Pancreas (tissue), 10 donors: ENCODE data around the gene TTC6. TPM values are rescaled to one million over a fixed set of nuclear protein-coding genes. Genes with fewer than 3 reads are reported as not detected.

Source experiments
- ATAC-seq, 4 donors: fragments of 200-7000 bp; cut with Tn5 transposase; one replicate each; pipeline versions ENCODE4 v1.8.0 to v1.9.1; 2020; ENCODE audit warnings: mild to moderate bottlenecking in 4 of 4, moderate library complexity in 4 of 4
- DNase-seq, 6 donors: peaks; one replicate each; pipeline ENCODE4 v3.0.0-alpha.2; 2020
- FAIRE-seq: peaks from 2 replicates; lab custom pipeline; 2012; peaks lifted over from hg19 to GRCh38; lab: Jason Lieb, UNC
- H3K27ac ChIP-seq, 4 donors: fragments of 200-600 bp; sonication (generic); 1 replicate in 3 of 4; 2 replicates in 1 of 4; pipeline versions ENCODE4 v1.5.0 to v1.8.0; 2020
- H3K27me3 ChIP-seq, 4 donors: fragments of 200-600 bp; one replicate each; pipeline ENCODE4 v1.8.0; 2021
- H3K36me3 ChIP-seq, 3 donors: fragments of 200-600 bp; sonication (generic) in 1 of 3; one replicate each; pipeline versions ENCODE4 v1.5.0 to v1.8.0; 2020 to 2021
- H3K4me1 ChIP-seq, 3 donors: fragments of 200-600 bp; one replicate each; pipeline ENCODE4 v1.8.0; 2021
- H3K4me3 ChIP-seq, 4 donors: fragments of 200-600 bp; sonication (generic) in 2 of 4; one replicate each; pipeline versions ENCODE4 v1.5.0 to v1.8.0; 2020 to 2021
- H3K9me3 ChIP-seq, 4 donors: fragments of 200-600 bp; one replicate each; pipeline ENCODE4 v1.8.0; 2021
- CTCF ChIP-seq, 4 donors: fragments of 200-600 bp; sonication (generic) in 3 of 4; IDR thresholded peaks; one replicate each; pipeline versions ENCODE4 v1.5.0 to v1.8.0; 2021; ENCODE audit warnings: antibody characterized with exemption in 4 of 4
- WGBS, 2 donors: extraction: QIAGEN DNeasy Blood & Tissue Kit; methylation state at CpG; one replicate each; pipeline ENCODE4 v1.1.7; 2013; 5-methylcytosine and 5-hydroxymethylcytosine counted together
- intact Hi-C, 3 donors: fragments of 100-400 bp; cut with DNase I; formaldehyde crosslinking; loops; one replicate each; pipeline versions ENCODE4 v1.11.1 to v1.14.2; 2022
- polyA plus RNA-seq, 2 donors: library from polyadenylated mRNA; stranded (reverse); fragments of 200-250 nt; gene quantifications; one replicate each; pipeline ENCODE4 v1.2.3, GENCODE V29; 2013
- total RNA-seq, 6 donors: library from RNA; stranded (reverse); fragmentation: NEBNext Ultra II Directional in 4 of 6; extraction: Animal tissue kit (Norgen Biotek cat#: 25700) in 4 of 6; gene quantifications; one replicate each; pipeline versions ENCODE4 v1.2.1 to v1.2.4, GENCODE V29; 2021 to 2023
- donor health status: healthy with polysubstance abuse.
- donor health status: DM: no; HTN: no; CAD: no; lungs with moderate emphysema.
- donor health status: DM: no; HTN: no; CAD: no.
- donor health status: control.
- donor health status: control.
- donor health status: Bipolar disorder and iron deficiency.
- donor health status: DM: yes; HTN: yes; CAD: no.
- donor health status: DM: no; HTN: no; CAD: no.
- donor health status: DM: no; HTN: no; CAD: no.
- donor health status: DM: yes; HTN: yes; CAD: no.

Gene TTC6
- total and polyA plus RNA-seq, 8 donors: under 0.01 to 0.43 (median 0.19) TPM; not detected in 3

GRCh38 chr14:37593511-37594237, 1.8 kb upstream of the TTC6 start:
- no peaks in the 10 kb centered on the region for H3K9me3 ChIP-seq
- 34 to 35% methylated on average over 14 of the region's 14 CpGs for WGBS, 2 donors
- H3K36me3 ChIP-seq: no peaks in the 10 kb centered on the region
- no peak for ATAC-seq
- H3K27ac ChIP-seq: no peak overlapping the region
- DNase-seq: no peak
- peaks cover 11 to 14% (median 13%) of the 10 kb centered on the region in 4 donors for H3K27me3 ChIP-seq
- FAIRE-seq: no peak
- TF ChIP-seq CTCF (IDR thresholded peaks at IDR 0.05): no peak
- peak overlapping the region in 3 of 4 donors; percentile 37 to 64 (median 39) for H3K4me3 ChIP-seq
- intact Hi-C loops: no loop called here
- peaks cover 0 to 10% (median 2%) of the 10 kb centered on the region in 3 donors for H3K4me1 ChIP-seq

- WGBS, 2 donors: 1 to 3% methylated on average over 41 to 56 of the region's 56 CpGs
- peak; percentile 68 to 84 (median 78) for TF ChIP-seq CTCF (IDR thresholded peaks at IDR 0.05)
- peaks cover 0 to 10% (median 4%) of the 10 kb centered on the region in 3 donors for H3K4me1 ChIP-seq
- FAIRE-seq: no peak
- peak overlapping the region; percentile 27 to 64 (median 38) for H3K4me3 ChIP-seq
- DNase-seq: peak; percentile 59 to 80 (median 69)
- H3K27ac ChIP-seq: peak overlapping the region in 2 of 4 donors; percentile 47 to 50
- H3K36me3 ChIP-seq: no peaks in the 10 kb centered on the region
- H3K27me3 ChIP-seq: peaks cover 5 to 19% (median 10%) of the 10 kb centered on the region in 4 donors
- peak; percentile 59 to 75 (median 72) for ATAC-seq
- H3K9me3 ChIP-seq: no peaks in the 10 kb centered on the region
- intact Hi-C loops: no loop called here
These were observed 1.0 kb upstream of the TTC6 start for GRCh38 chr14:37594238-37594970.

- Histone ChIP-seq H3K36me3 (no peaks in the 10 kb centered on the region), H3K27ac (peak overlapping the region in 2 of 4 donors; percentile 33 to 41), H3K9me3 (no peaks in the 10 kb centered on the region), H3K27me3 (peaks cover 4 to 29% (median 14%) of the 10 kb centered on the region in 4 donors), H3K4me3 (peak overlapping the region; percentile 10 to 64 (median 38)), H3K4me1 (peaks cover 0 to 14% (median 9%) of the 10 kb centered on the region in 3 donors)
- ATAC-seq: peak; percentile 58 to 72 (median 62)
- FAIRE-seq: no peak
- no peak for TF ChIP-seq CTCF (IDR thresholded peaks at IDR 0.05)
- peak in 5 of 6 donors; percentile 31 to 77 (median 69) for DNase-seq
- intact Hi-C loops: no loop called here
- 9 to 10% methylated on average over 45 to 46 of the region's 46 CpGs for WGBS, 2 donors
These were observed 586 bp downstream of the TTC6 start for GRCh38 chr14:37595809-37596621.

- intact Hi-C loops: no loop called here
- DNase-seq (no peak), ATAC-seq (no peak), FAIRE-seq (no peak)
- Histone ChIP-seq H3K36me3 (no peaks in the 10 kb centered on the region), H3K27ac (no peak overlapping the region), H3K4me3 (no peak overlapping the region), H3K27me3 (peaks cover 8 to 38% (median 17%) of the 10 kb centered on the region in 4 donors), H3K9me3 (no peaks in the 10 kb centered on the region), H3K4me1 (peaks cover 0 to 14% (median 9%) of the 10 kb centered on the region in 3 donors)
- WGBS, 2 donors: 46 to 48% methylated on average over 7 of the region's 7 CpGs
- no peak for TF ChIP-seq CTCF (IDR thresholded peaks at IDR 0.05)
These were observed 1.5 kb downstream of the TTC6 start for GRCh38 chr14:37596790-37597472.
